HG02943 (cell line): ENCODE data around the gene NT5DC3.

ENCODE experiments used
- ATAC-seq: cut with Tn5 transposase; IDR thresholded peaks from one replicate; pipeline ENCODE4 v1.9.1; 2021; ENCODE audit warnings: mild to moderate bottlenecking, low read depth, moderate library complexity; ENCODE audit not compliant: unreplicated experiment

NT5DC3 gene

GRCh38 chr12:103840876-103841689 lies at the start of gene NT5DC3:
NT5DC3 (minus strand) TSS chr12:103841234; CDS start chr12:103841156, 78 bp downstream.
- peak; percentile 79 for ATAC-seq

GRCh38 chr12:103887738-103888137 lies 46.7 kb upstream of the NT5DC3 start:
- no peak for ATAC-seq

GRCh38 chr12:103886195-103886797 lies 45.3 kb upstream of the NT5DC3 start:
- ATAC-seq, result no peak

- no peak for ATAC-seq
Measured at GRCh38 chr12:103884316-103884715, 43.3 kb upstream of the NT5DC3 start.

- ATAC-seq, result no peak
Measured at GRCh38 chr12:103883908-103884307, 42.9 kb upstream of the NT5DC3 start.

- no peak for ATAC-seq
Measured at GRCh38 chr12:103882861-103883596, 42.0 kb upstream of the NT5DC3 start.

GRCh38 chr12:103881261-103881660 lies 40.2 kb upstream of the NT5DC3 start:
- ATAC-seq, result no peak

- no peak for ATAC-seq
Measured at GRCh38 chr12:103880299-103881142, 39.5 kb upstream of the NT5DC3 start.

GRCh38 chr12:103879878-103880277 lies 38.8 kb upstream of the NT5DC3 start:
- ATAC-seq, result no peak

- ATAC-seq, result no peak
Measured at GRCh38 chr12:103879048-103879692, 38.1 kb upstream of the NT5DC3 start.

- ATAC-seq, result no peak
Measured at GRCh38 chr12:103877934-103878510, 37.0 kb upstream of the NT5DC3 start.

GRCh38 chr12:103877288-103877687 lies 36.3 kb upstream of the NT5DC3 start:
- ATAC-seq, result no peak

- ATAC-seq, result no peak
Measured at GRCh38 chr12:103875666-103876065, 34.6 kb upstream of the NT5DC3 start.

- ATAC-seq, result no peak
Measured at GRCh38 chr12:103868215-103868614, 27.2 kb upstream of the NT5DC3 start.

- ATAC-seq, result no peak
Measured at GRCh38 chr12:103865151-103865730, 24.2 kb upstream of the NT5DC3 start.

GRCh38 chr12:103864710-103865109 lies 23.7 kb upstream of the NT5DC3 start:
- no peak for ATAC-seq

- ATAC-seq, result no peak
Measured at GRCh38 chr12:103858953-103859601, 18.0 kb upstream of the NT5DC3 start.

- no peak for ATAC-seq
Measured at GRCh38 chr12:103858335-103858734, 17.3 kb upstream of the NT5DC3 start.

GRCh38 chr12:103857164-103857563 lies 16.1 kb upstream of the NT5DC3 start:
- ATAC-seq, result no peak
